K562 (cell line): ENCODE data around the gene AFDN. TPM values are rescaled to one million over a fixed set of nuclear protein-coding genes. Genes with fewer than 3 reads are reported as not detected.

Experiments used
- ATAC-seq: fragments of 200-7000 bp; cut with Tn5 transposase; 3 replicates; pipeline ENCODE4 v1.9.1; 2020; ENCODE audit warnings: moderate library complexity
- BruUV-seq: library from RNA; stranded (reverse); fragments of 400-500 nt; replicated peaks from 2 replicates; lab custom pipeline; 2021; lab: Mats Ljungman, UMichigan
- CTCF ChIA-PET: fragments of 300-600 bp; formaldehyde crosslinking; extraction: SDS; loops from one replicate; lab custom pipeline; 2021; ENCODE audit warnings: low intra/inter-chr PET ratio; lab: Yijun Ruan, JAX
- POLR2A ChIA-PET: fragments of 300-600, 350-650 bp; sonication (Branson Sonifier 250); formaldehyde crosslinking; extraction: SDS; loops from one replicate; lab custom pipeline; 2021; ENCODE audit warnings: antibody characterized with exemption, inconsistent platforms; lab: Yijun Ruan, JAX
- DNase-seq, 4 experiments: peaks; one replicate each; pipeline versions ENCODE4 v3.0.0 to v3.0.0-alpha.2; 2011 to 2018; ENCODE audit warnings: low spot score in 3 of 4, mixed read lengths in 3 of 4; ENCODE audit errors: extremely low read depth in 1 of 4
- FAIRE-seq: peaks from 2 replicates; lab custom pipeline; 2011; peaks lifted over from hg19 to GRCh38; lab: Jason Lieb, UNC
- H2AFZ ChIP-seq: 2 replicates; pipeline ENCODE4 v1.6.0; 2011; ENCODE audit warnings: low read depth, low read length, control low read depth, inconsistent platforms
- H3K27ac ChIP-seq: fragments of 200-600 bp; 3 replicates; pipeline ENCODE4 v1.8.0; 2011; ENCODE audit warnings: low read depth, mild to moderate bottlenecking, control low read depth, inconsistent platforms, low read length, moderate library complexity, mixed read lengths; ENCODE audit errors: extremely low read depth
- H3K27me3 ChIP-seq, 2 experiments: fragments of 300-600 bp in 1 of 2; 2 replicates in 1 of 2; 3 replicates in 1 of 2; pipeline versions ENCODE4 v1.6.0 to v1.8.0; 2011; ENCODE audit warnings: inconsistent platforms in 2 of 2, low read length in 2 of 2, mild to moderate bottlenecking in 1 of 2, mixed read lengths in 1 of 2, moderate library complexity in 1 of 2; ENCODE audit not compliant: control insufficient read depth in 2 of 2, insufficient read depth in 2 of 2
- H3K36me3 ChIP-seq: fragments of 300-600 bp; 3 replicates; pipeline ENCODE4 v1.8.0; 2011; ENCODE audit warnings: mild to moderate bottlenecking, low read length, inconsistent platforms; ENCODE audit not compliant: control insufficient read depth, insufficient read depth
- H3K4me1 ChIP-seq, 2 experiments: fragments of 200-600 bp in 1 of 2; replicated peaks in 1 of 2; 2 replicates in 1 of 2; 3 replicates in 1 of 2; pipeline versions ENCODE4 v1.5.1 to v1.8.0; 2011; ENCODE audit warnings: inconsistent platforms in 2 of 2, low read length in 2 of 2, mild to moderate bottlenecking in 1 of 2, mixed read lengths in 1 of 2, moderate library complexity in 1 of 2; ENCODE audit not compliant: control insufficient read depth in 2 of 2, insufficient read depth in 2 of 2
- H3K4me2 ChIP-seq: 2 replicates; pipeline ENCODE4 v1.6.1; 2011; ENCODE audit warnings: low read length, control low read depth, inconsistent platforms, mixed read lengths; ENCODE audit not compliant: insufficient read depth
- H3K4me3 ChIP-seq: fragments of 200-600 bp; sonication (generic), shearing (Covaris generic); 2 replicates; pipeline ENCODE4 v1.5.1; 2016; ENCODE audit warnings: control low read depth, inconsistent platforms
- H3K79me2 ChIP-seq: fragments of 200-600 bp; 3 replicates; pipeline ENCODE4 v1.8.0; 2011; ENCODE audit warnings: low read length, inconsistent platforms; ENCODE audit not compliant: control insufficient read depth, insufficient read depth
- H3K9ac ChIP-seq, 2 experiments: 2 replicates each; pipeline versions ENCODE4 v1.6.0 to v1.6.1; 2011; ENCODE audit warnings: low read depth in 2 of 2, low read length in 2 of 2, control low read depth in 1 of 2, inconsistent platforms in 1 of 2, mild to moderate bottlenecking in 1 of 2, mixed read lengths in 1 of 2; ENCODE audit not compliant: insufficient read depth in 1 of 2
- H3K9me1 ChIP-seq: one replicate; pipeline ENCODE4 v1.6.0; 2011; ENCODE audit warnings: inconsistent platforms, mild to moderate bottlenecking, low read length, moderate library complexity; ENCODE audit not compliant: control insufficient read depth, insufficient read depth
- H3K9me3 ChIP-seq: replicated peaks from 2 replicates; pipeline ENCODE4 v1.5.1; 2011; ENCODE audit warnings: low read depth, low read length, inconsistent platforms; ENCODE audit not compliant: control insufficient read depth, insufficient read depth
- H4K20me1 ChIP-seq: replicated peaks from 2 replicates; pipeline ENCODE4 v1.6.1; 2011; ENCODE audit warnings: low read length, inconsistent platforms, mixed read lengths; ENCODE audit not compliant: control insufficient read depth, insufficient read depth
- CHD2 ChIP-seq: IDR thresholded peaks from 2 replicates; pipeline ENCODE4 v1.6.1; 2011; ENCODE audit warnings: low read depth, low read length
- EGR1 ChIP-seq: fragments of 450-650 bp; conservative IDR thresholded peaks from 2 replicates; pipeline ENCODE4 v1.6.1; 2017; ENCODE audit warnings: mild to moderate bottlenecking
- FOS ChIP-seq: IDR thresholded peaks from 3 replicates; pipeline ENCODE4 v1.6.1; 2011; ENCODE audit not compliant: insufficient read length; ENCODE audit errors: extremely low read depth
- NR2F6 ChIP-seq: fragments of 450-650 bp; formaldehyde crosslinking; IDR thresholded peaks from 2 replicates; pipeline ENCODE4 v1.4.0; 2020; ENCODE audit warnings: mild to moderate bottlenecking
- ZNF445 ChIP-seq: fragments of 250-450 bp; sonication (Bioruptor Pico); IDR thresholded peaks from 2 replicates; pipeline ENCODE4 v1.4.0; 2020; ENCODE audit warnings: low read depth, mild to moderate bottlenecking, moderate library complexity
- ZNF696 ChIP-seq: fragments of 250-450 bp; sonication (Bioruptor Pico); conservative IDR thresholded peaks from 2 replicates; pipeline ENCODE4 v1.4.0; 2020; ENCODE audit warnings: mild to moderate bottlenecking, moderate library complexity
- ZNF76 ChIP-seq: fragments of 250-450 bp; sonication (Bioruptor Pico); IDR thresholded peaks from 2 replicates; pipeline ENCODE4 v1.4.0; 2020; ENCODE audit warnings: mild to moderate bottlenecking, moderate library complexity, borderline replicate concordance
- WGBS: fragments of 100-300 bp; shearing (Covaris generic); methylation state at CpG from one replicate; pipeline ENCODE4 v1.1.6; 2016; ENCODE audit warnings: low coverage, mixed read lengths; ENCODE audit not compliant: insufficient coverage; ENCODE audit errors: missing lambda C conversion rate; 5-methylcytosine and 5-hydroxymethylcytosine counted together
- in situ Hi-C: fragments of 300-500 bp; cut with MboI; formaldehyde crosslinking; loops from 4 replicates; pipeline ENCODE4 v1.15.0; 2018; ENCODE audit warnings: inconsistent platforms, mixed read lengths
- intact Hi-C: fragments of 100-400 bp; cut with micrococcal nuclease; formaldehyde crosslinking; loops from 2 replicates; pipeline ENCODE4 v1.14.2; 2022
- polyA plus RNA-seq, 8 experiments: library from polyadenylated mRNA; depleted of rRNA in 4 of 8; stranded (reverse) in 5 of 8; unstranded in 3 of 8; fragments of >200 nt; fragmentation: Nextera tagmentation in 2 of 8; fragmentation: Illumina TruSeq in 1 of 8; extraction: Ambion mirVana in 2 of 8; extraction: Trizol in 1 of 8; gene quantifications; 2 replicates each; pipeline versions ENCODE4 v1.2.1 to v1.2.3, GENCODE V29; 2011 to 2014; ENCODE audit warnings: inconsistent platforms in 1 of 8, missing spikeins in 1 of 8
- total RNA-seq, 7 experiments: library from RNA; depleted of rRNA in 6 of 7; stranded (reverse); fragments of >200 nt in 6 of 7; fragmentation: Illumina TruSeq in 2 of 7; extraction: Trizol in 2 of 7; gene quantifications; 2 replicates each; pipeline versions ENCODE4 v1.2.1 to v1.2.3, GENCODE V29; 2011 to 2021; ENCODE audit warnings: low replicate concordance in 1 of 7
- TF ChIP-seq, protein P1 (sequence below): fragments of 450-650 bp; IDR thresholded peaks from 2 replicates; pipeline ENCODE4 v1.6.1; 2016
- TF ChIP-seq, protein P2 (sequence below): fragments of 450-650 bp; IDR thresholded peaks from 2 replicates; pipeline ENCODE4 v1.6.1; 2016; ENCODE audit warnings: missing biosample characterization, missing genetic modification characterization
- TF ChIP-seq, protein P3 (sequence below), 2 experiments: fragments of 450-650 bp; formaldehyde crosslinking in 1 of 2; IDR thresholded peaks; 2 replicates each; pipeline versions ENCODE4 v1.4.0 to v1.6.1; 2014 to 2020; ENCODE audit warnings: mild to moderate bottlenecking in 2 of 2, borderline replicate concordance in 1 of 2, low read depth in 1 of 2

The AFDN gene
- total and polyA plus RNA-seq, 9 of the 15 experiments (the other 6 are each of a cell fraction or from before 2014, with no cell fraction given), result 7.2 to 129 (median 105) TPM

DNA sequence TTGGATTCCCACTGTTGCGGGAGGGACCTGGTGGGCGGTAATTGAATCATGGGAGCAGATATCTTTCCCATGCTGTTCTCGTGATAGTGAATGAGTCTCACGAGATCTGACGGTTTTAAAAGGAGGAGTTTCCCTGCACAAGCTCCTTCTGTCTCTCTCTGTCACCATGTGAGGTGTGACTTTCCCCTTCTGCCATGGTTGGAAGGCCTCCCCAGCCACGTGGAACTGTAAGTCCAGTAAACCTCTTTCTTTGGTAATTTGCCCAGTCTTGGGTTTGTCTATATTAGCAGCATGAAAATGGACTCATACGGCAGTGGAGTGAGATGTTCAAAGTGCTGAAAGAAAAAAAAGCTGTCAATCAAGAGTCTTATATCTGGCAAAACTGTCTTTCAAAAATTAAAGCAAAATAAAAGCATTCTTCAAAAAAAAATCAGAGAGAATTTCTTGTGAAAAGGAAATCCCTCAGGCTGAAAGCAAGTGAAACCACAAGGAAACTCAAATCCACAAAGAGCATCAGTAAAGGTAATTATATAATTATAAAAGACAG lies 155.3 kb downstream of the AFDN start:
- H3K4me1 ChIP-seq, result peaks cover 0 to 13% of the 10 kb centered on the region in 2 experiments; a peak in 1 of 5 replicates
- H3K27ac ChIP-seq, result no peak overlapping the region
- DNase-seq, result no peak
- peaks cover 56 to 59% of the 10 kb centered on the region in 2 experiments for H3K27me3 ChIP-seq
- H3K9ac ChIP-seq, result no peak overlapping the region
- intact Hi-C loops, result no loop called here
- H3K4me3 ChIP-seq, result no peak overlapping the region
- WGBS, result 8% methylated on average over 7 of the region's 7 CpGs
- BruUV-seq, result no TSS peak
- FAIRE-seq, result peak; percentile 58
- ChIA-PET CTCF (no interaction called here), POLR2A (no interaction called here)
- H3K4me2 ChIP-seq, result no peak overlapping the region
- H3K9me3 ChIP-seq, result no peaks in the 10 kb centered on the region
- no peaks in the 10 kb centered on the region for H4K20me1 ChIP-seq
- H2AFZ ChIP-seq, result no peak overlapping the region
- H3K36me3 ChIP-seq, result no peaks in the 10 kb centered on the region
- no peak for ATAC-seq
- in situ Hi-C loops, result no loop called here
- TF ChIP-seq ZNF445 (CRISPR knock-in tag), result no peak
- TF ChIP-seq FOS, result no peak
- no peak for TF ChIP-seq NR2F6 (CRISPR knock-in tag)
- TF ChIP-seq, protein P1, sequence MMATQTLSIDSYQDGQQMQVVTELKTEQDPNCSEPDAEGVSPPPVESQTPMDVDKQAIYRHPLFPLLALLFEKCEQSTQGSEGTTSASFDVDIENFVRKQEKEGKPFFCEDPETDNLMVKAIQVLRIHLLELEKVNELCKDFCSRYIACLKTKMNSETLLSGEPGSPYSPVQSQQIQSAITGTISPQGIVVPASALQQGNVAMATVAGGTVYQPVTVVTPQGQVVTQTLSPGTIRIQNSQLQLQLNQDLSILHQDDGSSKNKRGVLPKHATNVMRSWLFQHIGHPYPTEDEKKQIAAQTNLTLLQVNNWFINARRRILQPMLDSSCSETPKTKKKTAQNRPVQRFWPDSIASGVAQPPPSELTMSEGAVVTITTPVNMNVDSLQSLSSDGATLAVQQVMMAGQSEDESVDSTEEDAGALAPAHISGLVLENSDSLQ, result peak; percentile 53
- peak; percentile 86 for TF ChIP-seq CHD2
- no peak for TF ChIP-seq ZNF76 (CRISPR knock-in tag)
- TF ChIP-seq, protein P2, sequence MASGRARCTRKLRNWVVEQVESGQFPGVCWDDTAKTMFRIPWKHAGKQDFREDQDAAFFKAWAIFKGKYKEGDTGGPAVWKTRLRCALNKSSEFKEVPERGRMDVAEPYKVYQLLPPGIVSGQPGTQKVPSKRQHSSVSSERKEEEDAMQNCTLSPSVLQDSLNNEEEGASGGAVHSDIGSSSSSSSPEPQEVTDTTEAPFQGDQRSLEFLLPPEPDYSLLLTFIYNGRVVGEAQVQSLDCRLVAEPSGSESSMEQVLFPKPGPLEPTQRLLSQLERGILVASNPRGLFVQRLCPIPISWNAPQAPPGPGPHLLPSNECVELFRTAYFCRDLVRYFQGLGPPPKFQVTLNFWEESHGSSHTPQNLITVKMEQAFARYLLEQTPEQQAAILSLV (tag), result no peak
- TF ChIP-seq, protein P3, sequence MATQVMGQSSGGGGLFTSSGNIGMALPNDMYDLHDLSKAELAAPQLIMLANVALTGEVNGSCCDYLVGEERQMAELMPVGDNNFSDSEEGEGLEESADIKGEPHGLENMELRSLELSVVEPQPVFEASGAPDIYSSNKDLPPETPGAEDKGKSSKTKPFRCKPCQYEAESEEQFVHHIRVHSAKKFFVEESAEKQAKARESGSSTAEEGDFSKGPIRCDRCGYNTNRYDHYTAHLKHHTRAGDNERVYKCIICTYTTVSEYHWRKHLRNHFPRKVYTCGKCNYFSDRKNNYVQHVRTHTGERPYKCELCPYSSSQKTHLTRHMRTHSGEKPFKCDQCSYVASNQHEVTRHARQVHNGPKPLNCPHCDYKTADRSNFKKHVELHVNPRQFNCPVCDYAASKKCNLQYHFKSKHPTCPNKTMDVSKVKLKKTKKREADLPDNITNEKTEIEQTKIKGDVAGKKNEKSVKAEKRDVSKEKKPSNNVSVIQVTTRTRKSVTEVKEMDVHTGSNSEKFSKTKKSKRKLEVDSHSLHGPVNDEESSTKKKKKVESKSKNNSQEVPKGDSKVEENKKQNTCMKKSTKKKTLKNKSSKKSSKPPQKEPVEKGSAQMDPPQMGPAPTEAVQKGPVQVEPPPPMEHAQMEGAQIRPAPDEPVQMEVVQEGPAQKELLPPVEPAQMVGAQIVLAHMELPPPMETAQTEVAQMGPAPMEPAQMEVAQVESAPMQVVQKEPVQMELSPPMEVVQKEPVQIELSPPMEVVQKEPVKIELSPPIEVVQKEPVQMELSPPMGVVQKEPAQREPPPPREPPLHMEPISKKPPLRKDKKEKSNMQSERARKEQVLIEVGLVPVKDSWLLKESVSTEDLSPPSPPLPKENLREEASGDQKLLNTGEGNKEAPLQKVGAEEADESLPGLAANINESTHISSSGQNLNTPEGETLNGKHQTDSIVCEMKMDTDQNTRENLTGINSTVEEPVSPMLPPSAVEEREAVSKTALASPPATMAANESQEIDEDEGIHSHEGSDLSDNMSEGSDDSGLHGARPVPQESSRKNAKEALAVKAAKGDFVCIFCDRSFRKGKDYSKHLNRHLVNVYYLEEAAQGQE (IDR thresholded peaks at IDR 0.05; ENCODE audit: borderline replicate concordance), result no peak
- TF ChIP-seq, protein P3 (CRISPR knock-in tag; IDR thresholded peaks at IDR 0.05; ENCODE audit: low read depth), result no peak
- TF ChIP-seq ZNF696 (CRISPR knock-in tag), result no peak
- 0 out of 2 replicates have a peak, but pooled peaks have one; percentile 12 for TF ChIP-seq EGR1
- H3K9me1 ChIP-seq, result peaks cover 4% of the 10 kb centered on the region
- H3K79me2 ChIP-seq, result no peaks in the 10 kb centered on the region
